Osteocyte (in vitro differentiated cells): Measurements from ENCODE around the gene AURKAIP1. TPM values are rescaled to one million over a fixed set of nuclear protein-coding genes. Genes with fewer than 3 reads are reported as not detected.

Experiments
- DNase-seq: peaks from one replicate; pipeline ENCODE4 v3.0.0; 2021; ENCODE audit warnings: mixed read lengths; ENCODE audit not compliant: unreplicated experiment; ENCODE audit errors: extremely low spot score
- H3K27ac Mint-ChIP-seq: one replicate; pipeline ENCODE4 v1.8.0; 2021; ENCODE audit warnings: mild to moderate bottlenecking, mixed read lengths; ENCODE audit not compliant: unreplicated experiment
- H3K27me3 Mint-ChIP-seq: one replicate; pipeline ENCODE4 v1.8.0; 2021; ENCODE audit warnings: mixed read lengths; ENCODE audit not compliant: unreplicated experiment
- H3K36me3 Mint-ChIP-seq: one replicate; pipeline ENCODE4 v1.8.0; 2021; ENCODE audit warnings: mixed read lengths; ENCODE audit not compliant: unreplicated experiment
- H3K4me1 Mint-ChIP-seq: one replicate; pipeline ENCODE4 v1.8.0; 2021; ENCODE audit warnings: mixed read lengths; ENCODE audit not compliant: unreplicated experiment
- H3K4me3 Mint-ChIP-seq: one replicate; pipeline ENCODE4 v1.8.0; 2021; ENCODE audit warnings: mild to moderate bottlenecking, moderate library complexity, mixed read lengths; ENCODE audit not compliant: unreplicated experiment
- H3K9me3 Mint-ChIP-seq: one replicate; pipeline ENCODE4 v1.8.0; 2021; ENCODE audit warnings: mixed read lengths; ENCODE audit not compliant: unreplicated experiment
- CTCF ChIP-seq: fragments of 200-600 bp; sonication (generic); IDR thresholded peaks from 2 replicates; pipeline ENCODE4 v1.5.0; 2021; ENCODE audit warnings: antibody characterized with exemption, mild to moderate bottlenecking, moderate library complexity
- total RNA-seq: library from RNA; stranded (reverse); gene quantifications from 2 replicates; pipeline ENCODE4 v1.2.1, GENCODE V29; 2021

Gene AURKAIP1
- total RNA-seq, 1 donor from 2014 or later, result 116 TPM

GRCh38 chr1:1358433-1359271 is 16.4 kb downstream of the AURKAIP1 start, which contains the start of gene MXRA8:
Gene MXRA8, minus strand, starts transcription at chr1:1358555. Its CDS starts 51 bp downstream, at chr1:1358504.
- Mint-ChIP-seq H3K27ac (peak within 1 kb of the TSS; percentile 90), H3K4me1 (peaks cover 59% of the 10 kb centered on the region), H3K4me3 (peak within 1 kb of the TSS; percentile 90), H3K9me3 (no peaks in the 10 kb centered on the region), H3K36me3 (peaks cover 2% of the 10 kb centered on the region), H3K27me3 (no peaks in the 10 kb centered on the region)
- DNase-seq, result no peak
- no peak for TF ChIP-seq CTCF

- H3K36me3 Mint-ChIP-seq, result peaks cover 4% of the 10 kb centered on the region
- no peaks in the 10 kb centered on the region for H3K27me3 Mint-ChIP-seq
- no peak for DNase-seq
- H3K27ac Mint-ChIP-seq, result peak overlapping the region; percentile 90
- no peak for TF ChIP-seq CTCF
- peaks cover 65% of the 10 kb centered on the region for H3K4me1 Mint-ChIP-seq
- no peaks in the 10 kb centered on the region for H3K9me3 Mint-ChIP-seq
- peak overlapping the region; percentile 90 for H3K4me3 Mint-ChIP-seq
Measured at GRCh38 chr1:1357871-1358432, 17.1 kb downstream of the AURKAIP1 start.

GRCh38 chr1:1356796-1357401 is 18.1 kb downstream of the AURKAIP1 start:
- no peaks in the 10 kb centered on the region for H3K9me3 Mint-ChIP-seq
- H3K27ac Mint-ChIP-seq, result peak overlapping the region; percentile 90
- H3K36me3 Mint-ChIP-seq, result peaks cover 9% of the 10 kb centered on the region
- H3K4me1 Mint-ChIP-seq, result peaks cover 70% of the 10 kb centered on the region
- no peak for DNase-seq
- H3K27me3 Mint-ChIP-seq, result no peaks in the 10 kb centered on the region
- H3K4me3 Mint-ChIP-seq, result peak overlapping the region; percentile 90
- no peak for TF ChIP-seq CTCF

GRCh38 chr1:1356166-1356795 is 18.7 kb downstream of the AURKAIP1 start:
- peaks cover 69% of the 10 kb centered on the region for H3K4me1 Mint-ChIP-seq
- peak overlapping the region; percentile 90 for H3K4me3 Mint-ChIP-seq
- H3K36me3 Mint-ChIP-seq, result peaks cover 9% of the 10 kb centered on the region
- TF ChIP-seq CTCF, result no peak
- H3K27ac Mint-ChIP-seq, result peak overlapping the region; percentile 90
- no peak for DNase-seq
- no peaks in the 10 kb centered on the region for H3K9me3 Mint-ChIP-seq
- H3K27me3 Mint-ChIP-seq, result no peaks in the 10 kb centered on the region
